Gastroesophageal sphincter (tissue), 4 donors: ENCODE results near the gene TRPC4. TPM values are rescaled to one million over a fixed set of nuclear protein-coding genes. Genes with fewer than 3 reads are reported as not detected.

Experiments used
- ATAC-seq: fragments of 150-250 bp; one replicate; pipeline ENCODE4 v1.9.1; 2016; ENCODE audit warnings: mild to moderate bottlenecking, moderate library complexity
- H3K27ac ChIP-seq, 4 donors: fragments of 200-600 bp; sonication (generic) in 3 of 4; 1 replicate in 3 of 4; 2 replicates in 1 of 4; pipeline ENCODE4 v1.5.1; 2016 to 2019
- H3K27me3 ChIP-seq: fragments of 200-600 bp; sonication (generic); one replicate; pipeline ENCODE4 v1.5.1; 2019
- H3K36me3 ChIP-seq, 2 donors: fragments of 200-600 bp; sonication (generic); one replicate each; pipeline ENCODE4 v1.5.1; 2019; ENCODE audit warnings: control low read depth in 1 of 2
- H3K4me1 ChIP-seq, 3 donors: fragments of 200-600 bp; sonication (generic); 1 replicate in 2 of 3; 2 replicates in 1 of 3; pipeline ENCODE4 v1.5.1; 2016 to 2019; ENCODE audit warnings: control low read depth in 2 of 3
- H3K4me3 ChIP-seq, 2 donors: fragments of 200-600 bp; sonication (generic); one replicate each; pipeline ENCODE4 v1.5.1; 2019; ENCODE audit warnings: mild to moderate bottlenecking in 1 of 2, moderate library complexity in 1 of 2
- H3K9me3 ChIP-seq, 3 donors: fragments of 200-600 bp; sonication (generic); one replicate each; pipeline ENCODE4 v1.5.1; 2017 to 2019; ENCODE audit warnings: control low read depth in 2 of 3
- EP300 ChIP-seq: sonication (generic); formaldehyde crosslinking; IDR thresholded peaks from one replicate; pipeline ENCODE4 v1.6.1; 2017; ENCODE audit warnings: antibody characterized with exemption, mild to moderate bottlenecking
- POLR2A ChIP-seq, 2 donors: fragments of 450-650 bp; IDR thresholded peaks; one replicate each; pipeline ENCODE4 v1.6.1; 2017; ENCODE audit warnings: antibody characterized with exemption in 2 of 2, mild to moderate bottlenecking in 2 of 2, moderate library complexity in 1 of 2
- POLR2AphosphoS5 ChIP-seq: sonication (generic); formaldehyde crosslinking; IDR thresholded peaks from one replicate; pipeline ENCODE4 v1.6.1; 2017; ENCODE audit warnings: antibody characterized with exemption
- WGBS, 2 donors: methylation state at CpG; one replicate each; pipeline ENCODE4 v1.1.5; 2018; ENCODE audit warnings: low coverage in 1 of 2; 5-methylcytosine and 5-hydroxymethylcytosine counted together
- total RNA-seq, 4 donors: library from RNA; depleted of rRNA; stranded (reverse); fragments of >200 nt; gene quantifications; one replicate each; pipeline ENCODE4 v1.1.0, GENCODE V29; 2016
- TF ChIP-seq, protein P1 (sequence below), 4 experiments: fragments of 200-600 bp in 2 of 4; fragments of 450-650 bp in 2 of 4; sonication (generic) in 1 of 4; IDR thresholded peaks; one replicate each; pipeline ENCODE4 v1.5.1; 2017 to 2019; ENCODE audit warnings: antibody characterized with exemption in 4 of 4, mild to moderate bottlenecking in 2 of 4, moderate library complexity in 2 of 4

The TRPC4 gene
- total RNA-seq, 4 donors from 2014 or later: 0.31 to 1.1 (median 0.87) TPM; not detected in 1

- no peak overlapping the region for H3K27ac ChIP-seq
- 86 to 98% methylated on average over 4 to 5 of the region's 5 CpGs for WGBS, 2 donors
- ATAC-seq: no peak
- H3K4me3 ChIP-seq: no peak overlapping the region
- no peaks in the 10 kb centered on the region for H3K27me3 ChIP-seq
- no peaks in the 10 kb centered on the region for H3K36me3 ChIP-seq
- no peaks in the 10 kb centered on the region for H3K4me1 ChIP-seq
- H3K9me3 ChIP-seq: no peaks in the 10 kb centered on the region
- TF ChIP-seq, protein P1, sequence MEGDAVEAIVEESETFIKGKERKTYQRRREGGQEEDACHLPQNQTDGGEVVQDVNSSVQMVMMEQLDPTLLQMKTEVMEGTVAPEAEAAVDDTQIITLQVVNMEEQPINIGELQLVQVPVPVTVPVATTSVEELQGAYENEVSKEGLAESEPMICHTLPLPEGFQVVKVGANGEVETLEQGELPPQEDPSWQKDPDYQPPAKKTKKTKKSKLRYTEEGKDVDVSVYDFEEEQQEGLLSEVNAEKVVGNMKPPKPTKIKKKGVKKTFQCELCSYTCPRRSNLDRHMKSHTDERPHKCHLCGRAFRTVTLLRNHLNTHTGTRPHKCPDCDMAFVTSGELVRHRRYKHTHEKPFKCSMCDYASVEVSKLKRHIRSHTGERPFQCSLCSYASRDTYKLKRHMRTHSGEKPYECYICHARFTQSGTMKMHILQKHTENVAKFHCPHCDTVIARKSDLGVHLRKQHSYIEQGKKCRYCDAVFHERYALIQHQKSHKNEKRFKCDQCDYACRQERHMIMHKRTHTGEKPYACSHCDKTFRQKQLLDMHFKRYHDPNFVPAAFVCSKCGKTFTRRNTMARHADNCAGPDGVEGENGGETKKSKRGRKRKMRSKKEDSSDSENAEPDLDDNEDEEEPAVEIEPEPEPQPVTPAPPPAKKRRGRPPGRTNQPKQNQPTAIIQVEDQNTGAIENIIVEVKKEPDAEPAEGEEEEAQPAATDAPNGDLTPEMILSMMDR (IDR thresholded peaks at IDR 0.05): no peak
- TF ChIP-seq EP300 (no peak), POLR2AphosphoS5 (no peak)
These were observed 179.2 kb downstream of the TRPC4 start for GRCh38 chr13:37690361-37690760.

DNA sequence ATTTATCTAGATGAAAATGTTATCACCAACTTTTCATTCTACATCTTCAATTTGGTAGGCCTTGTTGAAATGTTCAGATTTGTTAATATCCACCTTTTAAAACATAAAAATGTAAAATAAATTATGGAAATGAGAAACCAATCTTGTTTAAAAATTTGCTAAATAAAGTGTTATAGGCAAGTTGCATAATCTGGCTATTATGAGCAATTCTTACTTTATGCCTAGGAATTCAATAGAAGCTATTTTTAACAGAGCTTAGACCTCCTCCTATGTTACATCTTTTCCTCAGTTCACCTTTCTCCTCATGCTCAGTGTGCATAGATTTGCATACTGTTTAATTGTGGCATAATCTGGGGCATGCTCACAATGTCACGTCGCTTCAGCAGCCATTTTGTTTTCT lies 183.1 kb downstream of the TRPC4 start:
- Histone ChIP-seq H3K4me1 (no peaks in the 10 kb centered on the region), H3K9me3 (no peaks in the 10 kb centered on the region), H3K27me3 (no peaks in the 10 kb centered on the region), H3K4me3 (no peak overlapping the region), H3K36me3 (no peaks in the 10 kb centered on the region), H3K27ac (no peak overlapping the region)
- no peak for TF ChIP-seq EP300
- TF ChIP-seq POLR2A (IDR thresholded peaks at IDR 0.05): no peak
- TF ChIP-seq, protein P1 (IDR thresholded peaks at IDR 0.05): no peak
- no peak for TF ChIP-seq POLR2AphosphoS5
- ATAC-seq: no peak
- WGBS, 2 donors: 100% methylated on average over 2 of the region's 2 CpGs

GRCh38 chr13:37685206-37685605 lies 184.4 kb downstream of the TRPC4 start:
- 64 to 66% methylated on average over 5 of the region's 5 CpGs for WGBS, 2 donors
- Histone ChIP-seq H3K4me3 (no peak overlapping the region), H3K27ac (no peak overlapping the region), H3K27me3 (no peaks in the 10 kb centered on the region), H3K9me3 (no peaks in the 10 kb centered on the region), H3K36me3 (no peaks in the 10 kb centered on the region), H3K4me1 (no peaks in the 10 kb centered on the region)
- TF ChIP-seq POLR2A (IDR thresholded peaks at IDR 0.05): no peak
- TF ChIP-seq, protein P1 (IDR thresholded peaks at IDR 0.05): no peak
- no peak for ATAC-seq

GRCh38 chr13:37682496-37682895 lies 187.1 kb downstream of the TRPC4 start:
- H3K27ac ChIP-seq: no peak overlapping the region

DNA sequence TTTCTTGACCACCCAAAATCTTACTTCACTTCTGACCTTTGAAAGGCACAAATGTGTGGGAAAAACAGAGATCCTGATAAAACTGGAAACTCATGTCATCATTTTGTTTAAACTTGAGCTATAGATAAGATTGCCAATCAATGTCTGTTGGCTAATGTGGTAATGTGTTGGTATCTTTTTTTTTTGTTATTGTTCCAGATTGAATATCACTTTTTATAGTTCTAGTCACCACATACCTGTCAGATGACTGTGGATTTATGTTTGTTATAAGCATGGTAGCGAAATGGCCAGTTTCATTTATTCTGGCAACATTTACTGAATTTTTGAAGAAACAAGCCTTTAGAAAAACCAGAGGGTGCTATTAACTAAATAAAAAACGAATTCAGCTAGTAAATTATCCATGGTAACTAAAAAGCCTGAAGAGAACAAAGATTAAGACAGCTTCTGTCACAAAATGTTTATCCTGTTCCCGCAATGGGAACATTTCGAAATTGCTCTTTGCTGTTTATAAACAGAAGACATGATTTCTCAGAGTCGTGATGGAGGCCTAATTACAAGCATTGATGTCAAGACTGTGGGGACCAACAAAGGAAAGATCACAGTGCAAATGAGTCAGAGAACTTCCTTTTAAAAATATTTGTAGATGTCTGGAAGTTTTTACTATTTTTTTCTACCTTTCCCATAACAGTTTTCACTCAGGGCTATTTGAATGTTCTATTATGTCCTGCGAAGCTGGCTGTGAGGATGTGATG lies 188.1 kb downstream of the TRPC4 start:
- no peak for ATAC-seq
- no peak overlapping the region for H3K27ac ChIP-seq
- H3K4me3 ChIP-seq: no peak overlapping the region
- WGBS, 2 donors: 57 to 68% methylated on average over 5 to 6 of the region's 6 CpGs
- TF ChIP-seq, protein P1 (IDR thresholded peaks at IDR 0.05): no peak
- no peak for TF ChIP-seq EP300
- no peak for TF ChIP-seq POLR2A (IDR thresholded peaks at IDR 0.05)
- no peak for TF ChIP-seq POLR2AphosphoS5
- no peaks in the 10 kb centered on the region for H3K36me3 ChIP-seq
- H3K4me1 ChIP-seq: no peaks in the 10 kb centered on the region
- no peaks in the 10 kb centered on the region for H3K9me3 ChIP-seq
- no peaks in the 10 kb centered on the region for H3K27me3 ChIP-seq

More at GRCh38 chr13:37682496-37682895, 187.1 kb downstream of the TRPC4 start:
- Histone ChIP-seq H3K4me1 (no peaks in the 10 kb centered on the region), H3K9me3 (no peaks in the 10 kb centered on the region), H3K27me3 (no peaks in the 10 kb centered on the region), H3K36me3 (no peaks in the 10 kb centered on the region), H3K4me3 (no peak overlapping the region)
- no peak for ATAC-seq
- TF ChIP-seq EP300 (no peak), POLR2A (IDR thresholded peaks at IDR 0.05) (no peak)
- TF ChIP-seq, protein P1 (IDR thresholded peaks at IDR 0.05): no peak
- WGBS, 2 donors: 93 to 97% methylated on average over 3 of the region's 3 CpGs
